Nasal cavity respiratory epithelium epithelial cell of viscerocranial mucosa (primary cell): ENCODE results near the gene INPP5E. TPM values are rescaled to one million over a fixed set of nuclear protein-coding genes. Genes with fewer than 3 reads are reported as not detected.

Experiments used
- total RNA-seq: library from RNA; depleted of rRNA; stranded (reverse); fragments of >200 nt; gene quantifications from 2 replicates; pipeline ENCODE4 v1.2.3, GENCODE V29; 2014

INPP5E gene
- total RNA-seq = 3.1 and 9.0 TPM in 2 replicates

GRCh38 chr9:136439481-136440408 is at the start of gene INPP5E:
INPP5E (minus strand) TSS chr9:136439845; CDS start chr9:136439419, 426 bp downstream.

GRCh38 chr9:136482793-136483588 is 43.3 kb upstream of the INPP5E start, which contains the start of gene SEC16A:
SEC16A (minus strand) TSS chr9:136483040; CDS start chr9:136477615, 5,425 bp downstream.

GRCh38 chr9:136410500-136411287 is 29.0 kb downstream of the INPP5E start, which contains the start of the genes ENTR1 and PMPCA:
ENTR1 (minus strand) TSS chr9:136410614; CDS start chr9:136410397, 217 bp downstream.
PMPCA (plus strand) TSS chr9:136410658; CDS start chr9:136410669, 11 bp downstream.

GRCh38 chr9:136400038-136400834 is 39.4 kb downstream of the INPP5E start, which contains the start of gene SNAPC4:
SNAPC4 (minus strand) TSS chr9:136400170; CDS start chr9:136398428, 1,742 bp downstream.

Other genes with a start within 250 kb of the INPP5E start
- not detected in 2 replicates for gene LHX3, start 234.7 kb downstream of the INPP5E start, total RNA-seq
- gene QSOX2, start 194.0 kb downstream of the INPP5E start, total RNA-seq = 15.4 and 18.4 TPM in 2 replicates
- under 0.01 and 0.14 TPM in 2 replicates for gene CCDC187, start 135.8 kb downstream of the INPP5E start, total RNA-seq
- gene GPSM1, start 112.3 kb downstream of the INPP5E start, total RNA-seq = 9.9 and 13.8 TPM in 2 replicates
- gene DNLZ, start 76.1 kb downstream of the INPP5E start, total RNA-seq = 8.2 and 14.0 TPM in 2 replicates
- gene CARD9, start 66.2 kb downstream of the INPP5E start, total RNA-seq = 0.34 and 1.2 TPM in 2 replicates
- gene SNAPC4, start 39.7 kb downstream of the INPP5E start, total RNA-seq = 5.5 and 11.7 TPM in 2 replicates
- gene ENTR1, start 29.2 kb downstream of the INPP5E start, total RNA-seq = 61.6 and 77.6 TPM in 2 replicates
- 40.7 and 44.9 TPM in 2 replicates for gene PMPCA, start 29.2 kb downstream of the INPP5E start, total RNA-seq
- 25.6 and 66.3 TPM in 2 replicates for gene SEC16A, start 43.2 kb upstream of the INPP5E start, total RNA-seq
- 160 and 571 TPM in 2 replicates for gene NOTCH1, start 106.2 kb upstream of the INPP5E start, total RNA-seq
- 16.2 and 18.5 TPM in 2 replicates for gene EGFL7, start 223.1 kb upstream of the INPP5E start, total RNA-seq
- 41.1 and 42.0 TPM in 2 replicates for gene AGPAT2, start 247.6 kb upstream of the INPP5E start, total RNA-seq